HepG2 (cell line): ENCODE measurements around the gene COL27A1. TPM values are rescaled to one million over a fixed set of nuclear protein-coding genes. Genes with fewer than 3 reads are reported as not detected.

ENCODE experiments used
- AGO2 ChIP-seq: fragments of 200-400 bp; formaldehyde crosslinking; optimal IDR thresholded peaks from 2 replicates; pipeline ENCODE3; 2017; ENCODE audit warnings: mild to moderate bottlenecking, low read depth, low read length, moderate library complexity
- ATF3 ChIP-seq: sonication (generic); formaldehyde crosslinking; IDR thresholded peaks from 2 replicates; pipeline ENCODE4 v1.4.0; 2020; ENCODE audit warnings: missing genetic modification reagents
- ATM ChIP-seq: fragments of 450-650 bp; IDR thresholded peaks from 2 replicates; pipeline ENCODE4 v1.7.1; 2017; ENCODE audit warnings: mild to moderate bottlenecking, borderline replicate concordance
- BRF2 ChIP-seq: sonication (generic); formaldehyde crosslinking; IDR thresholded peaks from 2 replicates; pipeline ENCODE4 v1.8.1; 2022; ENCODE audit warnings: mild to moderate bottlenecking, missing genetic modification reagents
- GZF1 ChIP-seq: sonication (generic); formaldehyde crosslinking; IDR thresholded peaks from 2 replicates; pipeline ENCODE4 v1.5.1; 2020; ENCODE audit warnings: mild to moderate bottlenecking, missing genetic modification reagents
- NCOA2 ChIP-seq: sonication (generic); formaldehyde crosslinking; IDR thresholded peaks from 2 replicates; pipeline ENCODE4 v1.8.0; 2022; ENCODE audit warnings: inconsistent platforms
- NPAS2 ChIP-seq: sonication (generic); formaldehyde crosslinking; IDR thresholded peaks from 2 replicates; pipeline ENCODE4 v1.8.0; 2022; ENCODE audit warnings: mild to moderate bottlenecking, missing genetic modification reagents, borderline replicate concordance
- PLRG1 ChIP-seq: fragments of 450-650 bp; conservative IDR thresholded peaks from 2 replicates; pipeline ENCODE4 v1.6.1; 2016
- PPARG ChIP-seq: conservative IDR thresholded peaks from 2 replicates; pipeline ENCODE4 v1.6.1; 2016; ENCODE audit warnings: missing biosample characterization, missing genetic modification reagents
- REXO4 ChIP-seq: sonication (generic); formaldehyde crosslinking; IDR thresholded peaks from 2 replicates; pipeline ENCODE4 v1.8.0; 2022; ENCODE audit warnings: missing genetic modification reagents, mild to moderate bottlenecking, borderline replicate concordance
- SMAD1 ChIP-seq: sonication (generic); formaldehyde crosslinking; IDR thresholded peaks from 2 replicates; pipeline ENCODE4 v1.4.0; 2020; ENCODE audit warnings: missing genetic modification reagents, low read depth, mild to moderate bottlenecking, borderline replicate concordance
- SMAD3 ChIP-seq: sonication (generic); formaldehyde crosslinking; IDR thresholded peaks from 2 replicates; pipeline ENCODE4 v1.4.0; 2020; ENCODE audit warnings: missing genetic modification reagents
- U2AF1 ChIP-seq: fragments of 200-400 bp; formaldehyde crosslinking; optimal IDR thresholded peaks from 2 replicates; pipeline ENCODE3; 2017; ENCODE audit warnings: mild to moderate bottlenecking, low read depth, low read length
- ZHX2 ChIP-seq, 2 experiments: sonication (generic) in 1 of 2; formaldehyde crosslinking in 1 of 2; IDR thresholded peaks; 2 replicates each; pipeline versions ENCODE4 v1.6.1 to v1.9.0; 2014 to 2022; ENCODE audit warnings: antibody characterized with exemption in 1 of 2, borderline replicate concordance in 1 of 2, inconsistent platforms in 1 of 2, low read depth in 1 of 2, missing genetic modification reagents in 1 of 2
- ZNF33A ChIP-seq: sonication (generic); formaldehyde crosslinking; IDR thresholded peaks from 2 replicates; pipeline ENCODE4 v1.5.1; 2020; ENCODE audit warnings: missing genetic modification reagents, mild to moderate bottlenecking, moderate library complexity, borderline replicate concordance
- ZNF431 ChIP-seq: sonication (generic); formaldehyde crosslinking; IDR thresholded peaks from 2 replicates; pipeline ENCODE4 v1.9.0; 2022; ENCODE audit warnings: missing genetic modification reagents, low read depth, mild to moderate bottlenecking, borderline replicate concordance
- ZNF777 ChIP-seq: sonication (generic); formaldehyde crosslinking; IDR thresholded peaks from 2 replicates; pipeline ENCODE4 v1.4.0; 2020; ENCODE audit warnings: missing genetic modification reagents
- ZNF800 ChIP-seq: sonication (generic); formaldehyde crosslinking; IDR thresholded peaks from 2 replicates; pipeline ENCODE4 v1.4.0; 2020; ENCODE audit warnings: missing genetic modification reagents
- ZNF883 ChIP-seq: sonication (generic); formaldehyde crosslinking; IDR thresholded peaks from 2 replicates; pipeline ENCODE4 v1.5.1; 2020; ENCODE audit warnings: mild to moderate bottlenecking, missing genetic modification reagents; ENCODE audit errors: not compliant biosample characterization
- polyA plus RNA-seq, 8 experiments: library from polyadenylated mRNA; depleted of rRNA in 3 of 8; stranded (reverse) in 7 of 8; unstranded in 1 of 8; fragments of >200 nt; fragmentation: Illumina TruSeq in 4 of 8; extraction: Trizol in 4 of 8; gene quantifications; 2 replicates each; pipeline versions ENCODE4 v1.2.1 to v1.2.3, GENCODE V29; 2011 to 2016; ENCODE audit warnings: low read depth in 4 of 8, missing spikeins in 1 of 8, mixed read lengths in 1 of 8; ENCODE audit not compliant: insufficient read depth in 1 of 8
- total RNA-seq, 5 experiments: library from RNA; depleted of rRNA; stranded (reverse); fragments of >200 nt; fragmentation: Illumina TruSeq; extraction: Trizol; gene quantifications; 2 replicates each; pipeline ENCODE4 v1.2.3, GENCODE V29; 2016; ENCODE audit warnings: low read depth in 1 of 5

The COL27A1 gene
- total and polyA plus RNA-seq, 2 of the 13 experiments (the other 11 are each of a cell fraction or from before 2014, with no cell fraction given): 71.3 to 89.1 TPM

GRCh38 chr9:114117996-114118830, 37.1 kb upstream of the COL27A1 start (continued):
- TF ChIP-seq U2AF1: peak; percentile 58
- TF ChIP-seq ZNF777: no peak
- no peak for TF ChIP-seq AGO2
- peak; percentile 88 for TF ChIP-seq PPARG (CRISPR knock-in tag)
- TF ChIP-seq SMAD1: 0 out of 2 replicates have a peak, but pooled peaks have one; percentile 66
- 0 out of 2 replicates have a peak, but pooled peaks have one; percentile 57 for TF ChIP-seq BRF2 (CRISPR knock-in tag)
- no peak for TF ChIP-seq ATM
- TF ChIP-seq ZNF883 (CRISPR knock-in tag): peak; percentile 25
- 0 out of 2 replicates have a peak, but pooled peaks have one; percentile 34 for TF ChIP-seq ZHX2 (IDR thresholded peaks at IDR 0.05; ENCODE audit: low read depth)
- TF ChIP-seq ZHX2 (CRISPR knock-in tag; IDR thresholded peaks at IDR 0.05; ENCODE audit: borderline replicate concordance): no peak
- TF ChIP-seq REXO4 (CRISPR knock-in tag): no peak
- no peak for TF ChIP-seq NPAS2 (CRISPR knock-in tag)
- no peak for TF ChIP-seq PLRG1
- peak; percentile 5; the same call in 1 of the 2 replicates for TF ChIP-seq SMAD3
- no peak for TF ChIP-seq ZNF800
- no peak for TF ChIP-seq ZNF33A (CRISPR knock-in tag)
- TF ChIP-seq NCOA2 (CRISPR knock-in tag): peak; percentile 96
- TF ChIP-seq GZF1 (CRISPR knock-in tag): no peak
- no peak for TF ChIP-seq ZNF431 (CRISPR knock-in tag)
- TF ChIP-seq ATF3: no peak
